ENCODE measurements around the gene CST9. TPM values are rescaled to one million over a fixed set of nuclear protein-coding genes. Genes with fewer than 3 reads are reported as not detected.

The CST9 gene
- total RNA-seq, 1 experiment from 2014 or later, result not detected

- Histone ChIP-seq H3K4me3 (replicated peaks in 1 of 2; ENCODE audit: low read depth in 1 of 2, low read length in 2 of 2) (no peak overlapping the region), H3K79me2 (ENCODE audit: insufficient read depth, low read length) (no peaks in the 10 kb centered on the region), H3K9me2 (ENCODE audit: insufficient read depth) (no peaks in the 10 kb centered on the region), H3K27me3 (ENCODE audit: insufficient read depth, low read length) (no peaks in the 10 kb centered on the region), H3K9me3 (ENCODE audit: control insufficient read depth in 1 of 2, insufficient read depth in 1 of 2, low read depth in 1 of 2, low read length in 2 of 2) (peaks cover 0 to 8% of the 10 kb centered on the region in 2 experiments; a peak in 1 of 4 replicates), H4K20me1 (ENCODE audit: insufficient read depth) (no peaks in the 10 kb centered on the region), H3K4me1 (ENCODE audit: control insufficient read depth in 1 of 2, insufficient read depth in 2 of 2, low read length in 2 of 2) (peaks cover 30 to 58% of the 10 kb centered on the region in 2 experiments), H3K27ac (ENCODE audit: low read depth, low read length) (no peak overlapping the region), H3K4me2 (ENCODE audit: low read length) (peak overlapping the region; percentile 36), H3K9ac (ENCODE audit: low read length) (no peak overlapping the region), H3K36me3 (ENCODE audit: control insufficient read depth in 1 of 2, insufficient read depth in 2 of 2, low read length in 2 of 2) (no peaks in the 10 kb centered on the region), H2AFZ (ENCODE audit: low read depth, low read length, poor library complexity, severe bottlenecking) (no peak overlapping the region)
- no TSS peak for BruUV-seq (replicated peaks)
- no peak for TF ChIP-seq SP1 (IDR thresholded peaks at IDR 0.05; ENCODE audit: low read depth)
- no peak for TF ChIP-seq RAD21 (IDR thresholded peaks at IDR 0.05; ENCODE audit: low read depth)
- TF ChIP-seq EZH2 (IDR thresholded peaks at IDR 0.05), result no peak
- no peak for TF ChIP-seq EZH2phosphoT487 (IDR thresholded peaks at IDR 0.05; ENCODE audit: borderline replicate concordance)
- no peak for TF ChIP-seq EGR1 (IDR thresholded peaks at IDR 0.05; ENCODE audit: low read depth)
- no peak for TF ChIP-seq SRF (IDR thresholded peaks at IDR 0.05; ENCODE audit: low read depth)
- TF ChIP-seq FOSL1 (IDR thresholded peaks at IDR 0.05; ENCODE audit: low read depth), result no peak
- no peak for TF ChIP-seq POLR2A (IDR thresholded peaks at IDR 0.05; ENCODE audit: borderline replicate concordance, extremely low read depth, insufficient read depth, insufficient read length)
- TF ChIP-seq ZNF274 (IDR thresholded peaks at IDR 0.05; ENCODE audit: low read depth, low read length), result no peak
- no peak for TF ChIP-seq ATF3 (IDR thresholded peaks at IDR 0.05)
- TF ChIP-seq TCF7L2 (IDR thresholded peaks at IDR 0.05; ENCODE audit: borderline replicate concordance, extremely low read depth, insufficient read depth, insufficient read length), result no peak
- no peak for TF ChIP-seq REST (IDR thresholded peaks at IDR 0.05; ENCODE audit: low read depth)
- no peak for TF ChIP-seq CBX3 (IDR thresholded peaks at IDR 0.05; ENCODE audit: low read depth)
- no peak for TF ChIP-seq SIN3A (IDR thresholded peaks at IDR 0.05; ENCODE audit: low read depth)
- no peak for TF ChIP-seq MAX (IDR thresholded peaks at IDR 0.05)
- no peak for TF ChIP-seq CEBPB (IDR thresholded peaks at IDR 0.05; ENCODE audit: low read depth)
- no peak for TF ChIP-seq ZBTB33 (IDR thresholded peaks at IDR 0.05; ENCODE audit: extremely low read depth, insufficient replicate concordance, low read length)
- POLR2A ChIA-PET, result no interaction called here
- CTCF ChIA-PET, result no interaction called here
- DNase-seq (ENCODE audit: low read depth, low spot score) (no peak), ATAC-seq (no peak; the same call in 1 of the 2 replicates)
- RAD21 ChIA-PET (ENCODE audit: low non-redundant PET in 1 of 2, low total read pairs in 2 of 2, uncharacterized antibody in 2 of 2, unreplicated experiment in 2 of 2), result no interaction called here
- intact Hi-C loops (cut with micrococcal nuclease), result no loop called here
Measured at GRCh38 chr20:23626040-23626620, 20.4 kb upstream of the CST9 start.

Measured in HCT116 (cell line).